GM18870 (cell line): Measurements from ENCODE around the gene TMC8.
"Not testable (repeated sequence)": the region's sequence is repeated elsewhere in the genome, so short reads cannot be mapped to it uniquely, and the experiment has no call there.

ENCODE experiments used
- ATAC-seq: cut with Tn5 transposase; IDR thresholded peaks from one replicate; pipeline ENCODE4 v1.9.1; 2021; ENCODE audit warnings: moderate library complexity; ENCODE audit not compliant: unreplicated experiment

TMC8 gene

DNA sequence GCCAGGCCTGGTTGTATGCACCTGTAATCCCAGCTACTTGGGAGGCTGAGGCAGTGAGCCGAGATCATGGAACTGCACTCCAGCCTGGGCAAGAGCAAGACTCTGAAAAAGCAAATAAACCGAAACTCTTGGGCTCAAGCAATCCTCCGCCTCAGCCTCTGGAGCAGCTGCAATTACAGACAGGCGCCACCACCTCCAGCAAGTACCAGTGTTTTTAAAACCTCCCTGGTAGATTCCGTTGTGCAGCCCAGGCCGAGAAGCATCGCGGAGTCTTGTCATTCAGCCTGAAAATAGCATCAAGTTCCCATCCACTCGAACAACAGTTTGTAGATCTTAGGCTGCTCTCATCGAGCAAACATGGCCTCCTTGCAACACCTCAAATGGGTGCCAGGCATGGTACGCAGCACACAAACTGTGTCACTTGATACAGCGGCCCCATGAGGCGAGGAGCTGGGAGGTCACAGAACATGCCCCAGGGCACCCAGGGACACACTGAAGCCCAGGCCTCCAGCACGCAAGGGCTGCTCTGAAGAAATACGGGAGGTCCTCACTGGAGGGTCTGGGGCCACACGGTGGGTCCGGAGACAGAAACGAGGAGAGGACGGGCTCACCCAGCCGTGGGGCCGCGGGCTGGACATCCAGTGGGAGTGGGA, 20.1 kb upstream of the TMC8 start:
- ATAC-seq: no peak

DNA sequence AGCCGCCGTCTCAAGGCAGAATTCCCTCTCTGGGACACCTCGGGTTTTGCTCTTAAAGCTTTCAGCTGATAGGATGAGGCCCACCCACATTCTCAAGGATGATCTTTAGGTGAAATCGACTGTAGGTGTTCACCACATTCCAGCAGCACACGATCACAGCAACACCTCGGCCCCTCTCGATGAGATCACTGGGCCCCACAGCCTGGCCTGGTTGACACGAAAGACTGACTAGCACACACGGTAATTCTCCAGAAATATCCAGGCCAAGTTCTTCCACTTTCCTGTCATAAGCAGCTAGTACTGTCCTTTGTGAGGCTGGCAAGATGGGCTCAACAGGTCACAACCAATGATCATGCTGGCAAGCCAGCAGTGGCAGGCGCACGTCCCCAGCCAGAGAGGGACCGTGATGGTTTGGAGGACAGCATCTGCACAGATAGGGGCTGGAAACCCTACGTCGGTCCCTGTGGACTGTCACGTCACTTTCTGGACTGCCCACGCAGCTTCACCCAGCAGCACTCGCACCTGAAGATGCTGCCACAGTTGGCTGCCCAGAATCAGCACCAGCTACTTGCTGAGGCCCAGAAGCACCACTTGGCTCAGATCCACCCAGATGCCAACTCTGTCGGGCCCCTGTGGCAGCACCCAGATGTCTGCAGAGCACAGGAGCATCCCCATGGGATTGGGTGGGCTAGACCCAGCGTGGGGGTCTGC, 19.4 kb upstream of the TMC8 start:
- ATAC-seq: no peak

DNA sequence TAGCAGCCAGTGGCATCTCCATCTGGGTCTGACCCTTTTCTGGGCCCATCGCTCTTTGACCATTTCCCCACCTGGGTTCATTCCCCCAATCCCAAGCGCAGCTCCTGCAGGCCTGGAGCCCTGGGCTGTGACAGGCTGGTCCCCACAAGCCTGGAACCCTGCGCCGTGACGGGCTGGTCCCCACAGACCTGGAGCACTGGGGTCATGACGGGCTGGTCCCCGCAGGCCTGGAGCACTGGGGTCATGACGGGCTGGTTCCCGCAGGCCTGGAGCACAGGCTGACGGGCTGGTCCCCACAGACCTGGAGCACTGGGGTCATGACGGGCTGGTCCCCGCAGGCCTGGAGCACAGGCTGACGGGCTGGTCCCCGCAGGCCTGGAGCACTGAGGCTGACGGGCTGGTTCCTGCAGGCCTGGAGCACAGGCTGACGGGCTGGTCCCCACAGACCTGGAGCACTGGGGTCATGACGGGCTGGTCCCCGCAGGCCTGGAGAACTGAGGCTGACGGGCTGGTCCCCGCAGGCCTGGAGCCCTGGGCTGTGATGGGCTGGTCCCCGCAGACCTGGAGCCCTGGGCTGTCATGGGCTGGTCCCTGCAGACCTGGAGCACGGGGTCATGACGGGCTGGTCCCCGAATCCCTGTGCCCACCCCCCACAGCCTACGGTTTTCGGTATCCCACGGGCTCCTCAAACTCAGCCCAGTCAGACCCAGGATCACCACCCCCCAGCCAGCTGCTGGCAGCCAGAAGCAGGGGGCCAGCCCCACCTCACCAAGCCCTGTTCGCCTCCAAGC, 18.6 kb upstream of the TMC8 start:
- ATAC-seq: no peak

DNA sequence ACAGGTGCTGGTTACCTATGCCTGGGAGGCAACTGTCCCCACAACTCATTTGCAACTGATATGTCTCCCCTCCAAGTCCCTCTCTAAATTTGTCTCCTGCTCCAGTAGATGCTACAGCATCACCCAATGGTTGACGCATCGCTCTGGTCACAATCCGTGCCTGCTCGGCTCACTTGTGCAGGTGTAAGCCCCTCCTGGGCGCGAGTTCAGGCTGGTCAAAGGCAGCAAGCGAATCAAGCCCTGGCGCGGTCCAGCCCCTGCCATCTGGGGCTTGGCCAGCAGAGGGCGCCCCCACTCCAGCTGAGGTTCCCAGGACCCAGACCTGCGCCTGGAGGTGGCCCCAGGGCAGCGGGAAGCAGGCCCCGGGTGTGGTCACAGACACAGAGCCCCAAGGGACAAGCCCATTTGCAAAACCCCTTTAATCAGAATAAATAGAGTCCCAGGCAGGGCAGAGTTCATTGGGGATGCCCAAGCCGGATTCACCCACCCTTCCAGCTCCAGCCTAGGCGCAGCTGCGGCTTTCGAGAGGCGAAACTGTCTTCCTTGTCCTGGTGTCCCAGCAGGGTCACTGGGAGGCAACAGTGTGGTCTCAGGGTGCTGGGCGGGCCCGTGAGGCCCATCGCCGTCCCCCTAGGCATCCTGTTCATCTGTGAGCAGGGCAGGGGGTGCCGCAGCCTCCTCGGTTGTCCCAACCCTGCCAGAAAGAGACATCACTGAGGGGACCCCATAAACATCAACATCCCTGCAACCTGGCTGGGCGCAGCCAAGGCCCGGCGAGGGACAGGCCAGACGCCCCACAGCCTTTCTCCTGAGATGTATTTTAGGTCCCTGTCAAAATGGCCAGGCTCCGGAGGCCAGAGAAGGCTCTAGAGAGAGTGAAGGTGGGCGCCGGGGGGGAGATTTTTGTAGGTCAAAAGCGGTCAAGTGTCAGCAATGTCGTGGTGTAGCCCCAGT, 17.8 kb upstream of the TMC8 start:
- ATAC-seq: no peak

DNA sequence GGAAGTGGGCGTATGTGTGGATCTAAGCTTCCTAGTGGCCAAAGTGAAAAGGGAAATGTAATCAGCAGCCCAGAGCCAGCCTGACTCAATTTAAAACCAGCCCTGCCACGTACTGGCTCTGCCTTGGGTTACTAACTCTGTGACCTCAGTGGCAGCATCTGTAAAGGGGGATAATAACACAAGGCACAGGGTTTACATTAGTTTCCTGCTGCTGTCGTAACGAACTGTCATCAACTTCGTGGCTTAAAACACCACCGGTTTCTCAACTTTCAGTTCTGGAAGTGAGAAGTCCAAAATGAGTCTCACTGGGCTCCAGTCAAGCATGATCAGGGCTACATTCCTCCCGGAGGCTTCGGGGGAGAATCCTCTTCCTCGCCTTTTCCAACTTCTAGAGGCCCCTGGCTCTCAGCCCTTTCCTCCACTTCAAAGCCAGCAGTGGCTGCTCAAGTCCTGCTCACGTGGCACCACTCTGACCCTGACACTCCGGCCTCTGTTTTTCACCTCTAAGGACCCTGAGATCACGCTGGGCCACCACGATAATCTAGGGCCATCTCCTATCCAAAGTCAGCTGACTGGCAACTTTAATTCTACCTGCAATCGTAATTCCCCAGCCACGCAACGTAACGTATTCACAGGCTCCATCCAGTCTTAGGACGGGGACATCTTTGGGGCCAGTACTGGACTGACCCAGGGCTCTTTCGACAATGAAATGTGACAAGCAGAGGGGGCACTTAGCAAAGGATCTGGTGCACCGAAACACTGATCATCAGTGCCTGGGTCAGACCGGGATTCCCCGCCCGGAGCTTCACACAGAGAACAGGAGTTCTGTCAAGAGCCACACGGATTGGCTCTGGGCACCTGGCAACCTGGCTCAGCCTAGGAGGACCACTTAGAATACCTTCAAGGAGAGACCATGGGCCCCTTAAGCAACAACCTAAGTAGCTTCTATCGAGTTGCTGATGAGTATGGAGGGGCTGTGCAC, 16.5 kb upstream of the TMC8 start:
- ATAC-seq: no peak

DNA sequence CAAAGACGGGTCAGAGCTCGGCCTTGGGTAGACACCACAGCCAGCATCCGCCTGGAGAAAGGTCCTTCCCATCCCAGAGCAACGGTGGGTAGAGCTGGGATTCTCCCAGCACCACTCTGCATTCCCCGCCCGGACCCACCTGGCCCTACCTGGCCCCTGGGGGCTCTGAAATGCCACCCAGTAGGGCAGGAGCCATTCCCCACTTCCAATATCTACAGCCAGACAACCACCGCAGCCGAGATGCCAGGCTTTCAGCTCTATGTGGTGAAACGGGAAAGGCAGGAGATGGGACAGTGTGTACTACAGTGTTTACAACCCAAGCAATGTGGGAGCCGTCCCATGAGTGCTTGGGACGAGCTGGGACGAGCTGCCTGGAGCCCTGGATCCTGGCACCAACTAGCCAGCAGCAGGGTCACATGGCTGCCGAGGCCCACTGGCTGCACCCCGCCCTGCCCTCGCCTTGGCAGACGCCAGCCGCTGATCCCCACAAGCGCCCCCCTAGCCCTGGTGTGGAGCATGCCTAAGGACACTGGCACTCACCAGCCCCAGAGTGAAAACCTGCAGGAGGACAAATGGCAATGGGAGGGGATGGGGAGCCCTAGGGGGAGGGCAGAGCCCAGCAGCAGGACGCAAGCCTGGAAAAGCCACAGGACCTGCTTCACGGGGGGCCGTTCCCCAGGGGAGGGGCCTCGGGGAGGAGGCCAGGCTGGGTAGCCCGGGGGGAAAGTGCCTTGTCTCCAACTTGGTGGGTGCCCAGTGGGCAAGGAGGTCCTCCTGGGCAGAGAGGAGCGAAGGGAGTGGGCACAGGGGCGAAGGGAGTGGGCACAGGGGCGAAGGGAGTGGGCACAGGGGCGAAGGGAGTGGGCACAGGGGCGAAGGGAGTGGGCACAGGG, 15.5 kb upstream of the TMC8 start:
- no peak for ATAC-seq

DNA sequence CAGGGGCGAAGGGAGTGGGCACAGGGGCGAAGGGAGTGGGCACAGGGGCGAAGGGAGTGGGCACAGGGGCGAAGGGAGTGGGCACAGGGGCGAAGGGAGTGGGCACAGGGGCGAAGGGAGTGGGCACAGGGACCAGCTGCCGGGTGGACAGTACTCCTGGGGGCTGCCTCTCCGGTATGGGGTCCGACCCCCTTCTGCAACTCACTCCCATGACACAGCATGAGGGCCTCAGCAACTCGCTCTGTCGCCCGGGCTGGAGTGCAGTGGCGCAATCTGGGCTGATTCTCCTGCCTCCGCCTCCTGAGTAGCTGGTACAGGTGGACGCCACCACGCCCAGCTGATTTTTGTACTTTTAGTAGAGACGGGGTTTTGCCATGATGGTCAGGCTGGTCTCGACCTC, 14.8 kb upstream of the TMC8 start:
- not testable (repeated sequence) for ATAC-seq

DNA sequence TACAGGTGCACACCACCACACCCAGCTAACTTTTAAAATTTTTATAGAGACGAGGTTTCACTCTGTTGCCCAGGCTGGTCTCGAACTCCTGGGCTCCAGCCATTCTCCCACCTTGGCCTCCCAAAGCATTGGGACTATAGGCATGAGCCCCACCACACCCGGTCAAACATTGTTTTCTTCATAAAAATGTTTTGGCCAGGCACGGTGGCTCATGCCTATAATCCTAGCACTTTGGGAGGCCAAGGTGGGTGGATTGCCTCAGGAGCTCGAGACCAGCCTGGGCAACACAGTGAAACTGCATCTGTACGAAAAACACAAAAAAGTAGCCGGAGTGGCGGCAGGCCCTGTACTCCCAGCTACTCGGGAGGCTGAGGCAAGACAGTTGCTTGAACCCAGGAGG, 14.2 kb upstream of the TMC8 start:
- no peak for ATAC-seq

DNA sequence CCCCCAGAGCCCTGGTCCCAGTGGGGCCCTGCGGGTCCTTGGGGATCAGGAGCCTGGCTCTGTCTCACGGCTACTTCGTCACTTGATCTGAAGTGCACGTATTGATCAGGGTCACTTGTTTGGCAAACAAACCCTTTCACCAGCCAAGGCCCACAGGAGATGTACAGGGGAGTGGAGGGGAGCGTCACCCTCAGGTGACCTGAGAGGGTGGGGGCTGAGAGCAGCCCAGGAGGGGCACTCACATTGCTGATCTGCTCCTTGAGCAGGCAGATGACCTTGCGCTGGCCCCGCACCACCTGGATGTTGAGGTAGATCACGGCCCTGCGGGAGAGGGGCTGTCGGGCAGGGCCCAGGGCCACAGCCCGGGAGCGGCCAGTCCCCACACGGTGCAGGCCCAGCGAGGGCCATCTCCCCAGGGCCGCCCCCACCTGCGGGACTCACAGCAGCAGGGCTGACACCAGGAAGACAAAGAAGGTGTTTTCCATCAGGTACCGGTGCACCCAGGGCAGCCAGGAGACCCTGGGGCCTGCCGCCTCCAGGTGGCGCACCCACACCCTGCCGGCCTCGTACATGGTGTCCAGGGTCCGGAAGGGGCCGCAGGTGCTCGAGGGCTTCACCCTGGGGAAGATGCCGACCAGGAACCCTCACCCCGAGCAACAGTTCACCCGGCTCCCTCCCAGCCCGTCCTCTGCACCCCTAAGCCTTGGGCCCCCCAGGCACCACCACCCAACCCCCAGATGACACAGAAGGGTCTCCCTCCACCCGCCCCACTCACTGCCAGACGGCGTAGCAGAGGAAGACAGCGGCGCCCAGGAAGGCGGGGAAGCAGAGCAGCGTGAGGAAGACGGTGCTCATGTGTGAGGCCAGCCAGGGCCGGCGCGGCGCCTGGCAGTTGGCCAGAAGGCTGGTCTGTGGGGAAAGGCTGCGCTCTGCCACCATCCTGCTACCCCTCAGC, 13.3 kb upstream of the TMC8 start:
- no peak for ATAC-seq

DNA sequence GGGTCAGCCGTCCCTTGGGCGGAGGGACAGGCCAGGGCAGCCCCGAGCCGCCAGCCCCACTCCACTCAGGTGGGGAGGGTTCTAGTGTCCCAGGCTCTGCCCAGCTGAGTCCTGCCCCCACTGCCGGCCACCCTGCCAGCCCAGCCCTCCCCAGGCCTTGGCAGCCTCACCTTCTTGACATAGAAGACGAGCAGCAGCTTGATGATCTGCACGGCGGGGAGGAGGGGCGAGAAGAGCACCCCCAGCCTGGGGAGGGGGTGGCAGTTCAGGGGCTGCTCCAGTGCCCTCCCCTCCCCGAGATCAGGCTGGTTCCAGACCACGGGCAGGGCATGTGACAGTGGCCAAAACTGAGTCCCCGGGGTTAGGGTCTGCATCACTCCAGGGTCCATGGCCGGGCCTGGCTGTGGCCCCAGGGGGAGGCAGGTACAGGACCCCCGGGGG, 11.8 kb upstream of the TMC8 start:
- ATAC-seq: no peak

DNA sequence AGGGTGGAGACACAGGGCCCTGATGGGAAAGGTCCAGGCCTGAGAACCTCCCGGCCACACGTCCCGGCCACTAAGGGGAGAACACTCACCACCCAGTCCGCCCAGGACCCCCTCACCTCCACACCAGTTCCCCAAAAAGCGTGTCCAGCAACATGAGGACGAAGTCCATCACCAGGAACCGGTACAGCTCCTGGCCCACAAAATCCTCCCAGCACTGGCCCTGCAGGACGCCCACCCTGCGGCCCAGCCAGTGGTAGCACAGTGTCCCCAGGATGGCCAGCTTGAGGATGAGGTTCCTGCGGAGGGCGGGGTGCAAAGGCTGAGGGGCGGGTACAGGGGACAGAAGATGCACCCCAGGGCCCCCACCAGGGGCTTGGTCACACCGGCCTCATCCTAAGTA, 10.0 kb upstream of the TMC8 start:
- no peak for ATAC-seq

DNA sequence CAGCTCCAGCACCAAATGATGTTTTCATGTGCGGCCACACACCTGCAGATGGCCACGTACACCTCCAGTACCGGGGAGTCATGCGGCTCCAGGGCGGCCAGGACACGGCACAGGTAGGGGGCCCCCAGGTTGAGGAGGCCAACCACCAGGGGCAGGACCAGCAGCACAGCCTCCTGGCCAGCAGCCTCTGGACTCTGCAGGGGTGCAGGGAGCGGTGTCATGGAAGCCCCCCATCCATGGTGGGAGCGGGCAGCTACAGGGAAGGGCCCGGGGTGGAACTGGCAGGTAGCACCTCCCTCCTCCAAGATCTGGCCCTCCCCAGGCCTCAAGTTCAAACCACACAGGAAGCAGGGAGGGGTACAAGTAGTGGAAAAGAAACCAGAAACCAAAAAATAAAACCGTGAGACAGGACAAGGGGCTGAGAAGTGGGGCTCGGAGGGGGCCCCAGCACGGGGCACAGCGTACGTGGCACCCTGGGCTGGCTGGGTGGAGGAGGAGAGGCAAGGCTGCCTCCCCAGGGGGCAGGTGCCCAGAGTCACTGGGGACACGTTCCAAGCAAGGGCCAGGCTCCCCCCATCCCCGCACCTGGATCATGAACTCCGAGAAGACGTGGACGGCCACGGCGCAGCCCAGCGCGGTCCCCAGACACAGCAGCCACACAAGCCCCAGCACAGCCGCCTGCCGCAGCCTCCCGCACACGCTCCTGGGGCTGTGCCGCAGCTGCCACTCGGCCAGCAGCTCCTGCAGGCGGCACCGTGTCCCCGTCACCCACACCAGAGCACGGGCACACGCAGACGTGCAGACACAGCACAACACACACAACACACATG, 9.4 kb upstream of the TMC8 start:
- ATAC-seq: no peak

DNA sequence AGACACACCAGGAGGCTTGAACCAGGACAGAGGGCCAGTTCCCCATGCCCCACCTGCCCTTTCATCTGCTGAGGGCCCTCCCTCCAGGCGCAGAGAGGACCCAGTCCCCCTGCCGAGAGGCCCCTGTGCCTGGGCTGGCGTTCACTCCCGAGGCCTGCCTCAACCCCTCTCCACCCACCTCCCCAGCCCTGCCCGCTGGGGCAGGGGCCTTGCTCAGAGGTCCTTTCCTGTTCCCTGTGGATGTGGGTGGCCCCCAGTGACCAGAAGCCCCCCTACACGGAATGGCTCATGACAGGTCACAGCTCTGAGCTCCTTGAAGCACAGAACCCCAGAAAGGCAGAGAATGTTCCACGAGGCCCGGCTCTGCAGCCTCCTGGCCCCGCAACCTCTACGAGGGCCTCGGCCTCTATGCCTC, 8.8 kb upstream of the TMC8 start:
- no peak for ATAC-seq

DNA sequence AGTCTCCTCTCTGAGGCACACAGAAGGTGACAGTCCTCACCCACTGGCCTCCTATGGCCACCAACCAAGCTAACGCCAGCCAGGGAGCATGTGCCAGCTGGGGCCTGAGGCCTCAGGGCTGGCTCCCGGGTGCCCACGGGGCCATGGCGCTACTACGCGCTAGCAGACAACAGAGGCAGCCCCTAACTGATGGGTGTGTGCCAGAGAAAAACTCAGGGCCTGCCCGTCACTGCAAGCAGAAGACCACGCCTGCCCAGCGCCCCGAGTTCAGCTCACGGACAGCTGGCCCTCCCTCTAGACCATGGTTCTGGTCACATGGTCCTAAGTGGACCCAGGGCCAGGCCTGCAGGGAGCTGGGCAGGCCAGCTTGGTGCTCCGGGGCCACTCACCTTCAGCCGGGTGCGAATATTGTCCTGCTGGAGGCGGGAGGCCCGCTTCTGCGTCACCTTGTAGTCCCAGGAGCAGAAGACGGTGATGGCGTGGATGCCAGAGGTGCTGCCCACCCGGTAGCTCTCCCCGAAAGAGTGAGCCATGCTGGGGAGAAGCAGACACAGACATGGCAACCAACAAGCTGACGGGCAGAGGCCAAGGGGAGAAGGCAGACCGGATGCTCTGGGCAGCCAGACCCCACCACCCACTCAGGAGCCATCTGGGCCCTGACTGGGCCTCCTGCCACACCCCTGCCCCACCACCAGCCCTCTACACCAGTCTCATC, 8.2 kb upstream of the TMC8 start:
- ATAC-seq: no peak

DNA sequence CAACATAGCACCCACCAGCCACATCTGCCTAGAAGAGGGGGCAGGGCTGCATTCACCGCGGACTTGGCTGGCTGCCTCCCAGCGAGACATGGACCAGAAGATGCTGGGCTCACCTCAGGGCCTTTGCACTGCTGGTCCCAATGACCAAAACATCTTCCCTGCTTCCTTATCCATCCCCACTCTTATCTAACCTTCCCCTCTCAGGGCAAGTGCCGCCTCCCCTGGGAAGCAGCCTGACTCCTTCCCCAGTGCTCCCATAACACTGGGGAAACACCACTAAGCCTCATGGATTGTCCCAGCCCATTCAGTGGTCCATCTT, 7.7 kb upstream of the TMC8 start:
- ATAC-seq: no peak

DNA sequence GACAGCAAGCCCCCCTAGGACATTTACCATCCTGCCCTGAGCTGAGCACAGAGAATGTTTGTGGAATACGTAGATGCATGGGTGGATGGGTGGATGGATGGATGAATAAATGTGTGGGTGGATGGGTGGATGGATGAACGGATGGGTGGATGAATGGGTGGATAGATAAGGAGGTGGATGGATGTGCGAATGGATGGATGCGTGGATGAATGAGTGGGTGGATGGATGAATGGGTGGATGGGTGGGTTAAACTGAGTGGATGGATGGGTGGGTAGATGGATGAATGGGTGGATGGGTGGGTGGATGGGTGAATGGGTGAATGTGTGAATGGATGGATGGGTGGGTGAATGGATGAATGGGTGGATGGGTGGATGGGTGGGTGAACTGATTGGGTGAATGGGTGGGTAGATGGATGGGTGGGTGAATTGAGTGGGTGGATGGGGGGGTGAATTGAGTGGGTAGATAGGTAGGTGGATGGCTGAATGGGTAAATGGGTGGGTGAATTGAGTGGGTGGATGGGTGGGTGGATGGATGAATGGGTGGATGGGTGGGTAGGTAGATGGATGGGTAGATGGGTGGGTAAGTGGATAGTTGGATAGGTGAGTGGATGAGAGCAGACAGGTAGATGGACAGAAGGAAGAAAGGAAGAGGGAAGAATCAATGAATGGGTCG, 7.2 kb upstream of the TMC8 start:
- ATAC-seq: no peak
